NCI-H2196 treated with DMSO at 0.1 percent for 48 hours (cell line): ENCODE results near the gene SERPINA4.

Experiments used
- DNase-seq: peaks from one replicate; lab custom pipeline; 2025; ENCODE audit not compliant: unreplicated experiment; lab: John Stamatoyannopoulos, UW

Gene SERPINA4

DNA sequence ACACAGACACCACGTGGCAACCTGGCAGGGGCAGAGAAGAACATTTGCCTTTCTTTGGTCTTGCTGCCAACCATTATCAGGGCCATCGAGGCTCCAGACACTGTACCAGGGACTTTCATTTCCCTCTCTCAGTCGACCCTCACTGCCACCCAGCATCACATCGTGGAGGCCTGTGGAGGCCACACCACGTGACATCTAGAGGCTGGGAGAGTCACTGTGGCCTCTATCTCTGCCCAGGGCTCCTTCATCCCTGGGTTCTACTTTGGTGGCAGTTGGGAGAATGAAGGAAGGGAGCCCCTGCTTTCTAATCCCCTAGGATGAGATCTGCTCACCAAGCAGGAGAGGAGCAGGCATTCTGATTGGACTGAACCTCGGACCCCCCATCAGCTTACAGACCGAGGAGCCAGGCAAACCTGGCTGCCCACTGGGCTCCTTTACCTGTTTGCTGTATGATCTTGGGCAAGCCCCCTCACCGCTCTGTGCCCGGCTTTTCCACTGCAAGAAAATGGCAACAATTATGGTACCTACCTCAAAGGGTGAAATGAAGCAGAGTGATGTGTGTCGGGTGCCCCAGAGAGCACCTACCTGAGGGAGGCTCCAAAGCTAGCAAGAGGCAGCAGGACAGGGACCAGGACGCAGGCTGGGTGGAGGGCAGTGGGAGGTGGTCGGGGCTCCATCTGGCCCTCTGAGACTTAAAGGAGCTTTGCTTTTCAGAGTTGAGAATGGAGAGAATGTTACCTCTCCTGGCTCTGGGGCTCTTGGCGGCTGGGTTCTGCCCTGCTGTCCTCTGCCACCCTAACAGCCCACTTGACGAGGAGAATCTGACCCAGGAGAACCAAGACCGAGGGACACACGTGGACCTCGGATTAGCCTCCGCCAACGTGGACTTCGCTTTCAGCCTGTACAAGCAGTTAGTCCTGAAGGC lies 52.7 kb downstream of the SERPINA4 start:
- DNase-seq, result no peak

DNA sequence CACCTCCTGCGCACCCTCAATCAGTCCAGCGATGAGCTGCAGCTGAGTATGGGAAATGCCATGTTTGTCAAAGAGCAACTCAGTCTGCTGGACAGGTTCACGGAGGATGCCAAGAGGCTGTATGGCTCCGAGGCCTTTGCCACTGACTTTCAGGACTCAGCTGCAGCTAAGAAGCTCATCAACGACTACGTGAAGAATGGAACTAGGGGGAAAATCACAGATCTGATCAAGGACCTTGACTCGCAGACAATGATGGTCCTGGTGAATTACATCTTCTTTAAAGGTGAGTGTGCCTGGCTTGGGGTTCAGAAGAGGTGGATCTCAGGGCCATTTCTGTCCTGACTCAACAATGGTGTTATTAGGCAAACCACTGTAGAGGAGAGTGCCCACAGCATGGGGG lies 53.6 kb downstream of the SERPINA4 start:
- no peak for DNase-seq

DNA sequence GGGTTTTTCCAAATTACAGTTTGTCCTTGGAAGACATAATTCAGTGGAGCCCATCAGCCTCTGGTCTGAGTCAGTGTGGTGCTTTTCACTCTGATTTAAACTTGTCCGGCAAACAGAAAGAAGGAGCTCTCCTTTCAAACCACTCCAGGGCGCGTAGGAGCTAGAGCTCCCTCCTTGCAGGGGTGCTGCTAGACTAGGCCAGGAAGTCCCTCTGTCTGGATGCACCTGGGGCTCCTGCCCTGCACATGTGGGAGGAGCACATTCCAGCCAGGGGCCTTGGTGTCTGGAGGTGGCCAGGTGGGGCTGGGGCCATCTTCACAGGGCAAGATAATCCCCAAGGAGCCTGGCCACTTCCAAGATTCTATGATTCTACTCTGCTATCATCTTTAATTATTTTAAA lies 54.0 kb downstream of the SERPINA4 start:
- DNase-seq, result no peak

DNA sequence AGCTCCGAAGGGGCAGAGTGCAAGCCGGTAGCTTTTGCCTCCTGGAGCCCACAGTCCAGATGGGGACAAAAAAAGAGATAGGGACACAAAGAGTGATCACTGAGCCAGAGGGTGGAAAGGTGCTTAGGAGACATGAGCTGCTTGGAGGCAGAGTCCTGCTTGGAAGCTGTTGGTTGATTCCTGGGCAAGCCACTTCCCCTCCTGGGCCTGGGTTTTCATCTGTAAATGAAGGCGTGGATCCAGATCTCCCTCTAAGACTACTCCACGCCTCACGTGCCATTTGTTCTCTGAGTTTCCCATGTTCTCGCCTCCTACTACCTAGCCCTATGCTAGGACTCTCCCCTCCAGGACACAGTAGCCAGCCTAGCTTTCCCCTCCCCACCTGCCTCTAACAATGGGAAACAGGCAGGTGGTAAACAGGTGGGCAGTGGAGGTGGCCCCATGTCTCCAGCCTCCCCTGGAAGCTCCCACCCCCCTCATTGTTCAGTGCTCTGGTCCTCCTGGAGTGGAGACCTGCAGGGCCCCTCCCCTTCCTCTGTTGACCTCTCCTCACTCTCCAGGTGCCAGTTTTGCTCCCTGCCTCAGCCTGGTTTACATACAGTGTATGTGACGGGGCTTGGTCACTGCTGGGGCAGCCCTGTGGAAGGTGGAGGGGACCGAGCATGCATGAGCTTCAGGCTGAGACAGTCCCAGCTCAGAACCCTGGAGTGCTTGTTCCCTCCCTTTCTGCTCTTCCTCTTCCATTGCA lies 54.8 kb downstream of the SERPINA4 start:
- DNase-seq, result no peak

DNA sequence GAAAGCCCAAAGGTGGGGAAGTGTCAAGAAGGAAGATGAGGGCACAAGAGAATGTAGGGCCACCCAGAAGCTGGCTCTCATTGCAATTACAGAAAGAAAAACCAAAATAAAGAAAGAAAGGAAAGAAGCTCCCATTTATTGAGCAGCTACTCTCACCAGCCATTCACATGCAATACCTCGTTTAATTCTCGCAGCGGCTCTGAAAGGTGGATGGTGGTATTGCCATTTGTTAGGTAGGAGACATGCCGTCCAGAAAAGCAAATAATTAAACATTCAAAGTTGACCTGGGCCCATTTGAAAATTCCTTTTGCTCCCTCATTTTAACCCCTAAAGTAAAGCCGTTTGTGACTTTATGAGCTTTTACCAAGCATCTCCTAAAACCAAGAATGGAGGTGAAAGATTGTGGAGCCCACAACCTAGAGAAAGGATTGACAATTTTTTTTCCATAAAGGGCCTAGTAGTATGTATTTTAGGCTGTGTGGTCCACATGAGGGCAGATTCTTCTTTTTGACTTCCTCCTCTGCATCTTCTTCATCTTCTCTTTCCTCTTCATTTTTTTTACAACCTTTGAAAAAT lies 56.2 kb downstream of the SERPINA4 start:
- no peak for DNase-seq

DNA sequence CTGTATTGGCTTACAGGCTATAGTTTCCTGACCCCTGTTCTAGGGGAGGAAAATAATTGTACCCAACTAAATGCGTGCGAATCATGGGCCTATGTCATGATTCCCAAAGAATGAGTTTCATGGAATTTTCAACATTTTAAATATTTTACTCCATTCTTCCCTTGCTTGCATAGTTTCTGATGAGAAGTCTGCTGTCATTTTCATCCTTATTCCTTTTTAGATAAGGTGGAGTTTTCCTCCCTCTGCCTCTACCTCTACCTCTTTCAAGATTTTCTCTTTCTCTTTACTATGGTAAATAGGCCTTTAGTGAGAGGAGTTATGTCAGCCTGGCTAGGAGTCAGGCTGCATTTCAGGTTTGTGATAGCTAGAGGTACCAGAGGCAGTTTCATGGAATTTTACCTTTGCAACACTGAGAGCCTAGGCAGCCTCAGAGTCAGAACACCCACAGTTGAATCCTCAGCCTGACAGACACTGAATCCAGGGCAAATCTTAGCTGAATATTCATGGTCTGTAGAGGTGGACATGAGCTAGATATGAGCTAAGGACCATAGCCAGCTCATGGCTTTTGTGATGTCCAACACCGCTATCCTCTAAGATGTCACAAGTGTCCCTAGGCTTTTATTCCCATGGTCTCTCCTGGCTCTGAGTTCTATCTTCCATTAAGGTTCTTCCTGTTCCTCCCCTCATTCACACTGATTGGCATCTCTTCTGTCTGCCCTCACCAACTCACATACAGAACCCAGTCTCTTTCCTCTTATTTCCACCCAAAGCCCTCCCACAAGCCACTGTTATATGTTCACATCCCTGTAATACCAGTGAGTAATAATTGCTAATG lies 57.0 kb downstream of the SERPINA4 start:
- DNase-seq, result no peak

DNA sequence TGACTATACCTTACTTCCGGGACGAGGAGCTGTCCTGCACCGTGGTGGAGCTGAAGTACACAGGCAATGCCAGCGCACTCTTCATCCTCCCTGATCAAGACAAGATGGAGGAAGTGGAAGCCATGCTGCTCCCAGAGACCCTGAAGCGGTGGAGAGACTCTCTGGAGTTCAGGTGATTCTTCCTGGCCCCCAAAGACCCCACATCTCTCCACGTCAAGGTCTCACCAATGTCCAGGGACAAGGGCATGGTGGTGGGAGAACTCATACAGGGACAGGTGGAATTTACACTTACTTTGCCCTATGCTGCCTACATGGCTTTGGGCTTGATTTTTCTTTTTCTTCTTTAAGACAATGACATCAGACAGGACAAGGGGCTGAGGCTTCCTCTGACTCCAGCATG lies 58.1 kb downstream of the SERPINA4 start:
- no peak for DNase-seq
